Osteoblast (primary cell): ENCODE results near the gene CAMK2B. TPM values are rescaled to one million over a fixed set of nuclear protein-coding genes. Genes with fewer than 3 reads are reported as not detected.
A peak's percentile ranks its signal among the peaks of the same experiment; 100 is the strongest.

Experiments
- DNase-seq: peaks from one replicate; pipeline ENCODE4 v3.0.0; 2011; ENCODE audit warnings: low spot score, mixed read lengths; ENCODE audit not compliant: insufficient read length; ENCODE audit errors: missing footprints
- H2AFZ ChIP-seq: 2 replicates; pipeline ENCODE4 v1.6.0; 2011; ENCODE audit warnings: mild to moderate bottlenecking, low read length
- H3K27ac ChIP-seq: 2 replicates; pipeline ENCODE4 v1.5.1; 2011; ENCODE audit warnings: mild to moderate bottlenecking, low read depth, low read length, moderate library complexity
- H3K27me3 ChIP-seq: 2 replicates; pipeline ENCODE4 v1.6.0; 2012; ENCODE audit warnings: mild to moderate bottlenecking, control low read depth, inconsistent platforms, low read length, moderate library complexity; ENCODE audit not compliant: insufficient read depth
- H3K36me3 ChIP-seq: 2 replicates; pipeline ENCODE4 v1.5.1; 2011; ENCODE audit warnings: mild to moderate bottlenecking, low read length, control low read depth, moderate library complexity; ENCODE audit not compliant: insufficient read depth
- H3K4me1 ChIP-seq: 2 replicates; pipeline ENCODE4 v1.5.1; 2011; ENCODE audit warnings: mild to moderate bottlenecking, low read length, control low read depth, moderate library complexity; ENCODE audit not compliant: insufficient read depth
- H3K4me2 ChIP-seq: 2 replicates; pipeline ENCODE4 v1.6.0; 2011; ENCODE audit warnings: mild to moderate bottlenecking, low read length; ENCODE audit not compliant: insufficient read depth
- H3K4me3 ChIP-seq: fragments of 200-600 bp; sonication (generic); 3 replicates; pipeline ENCODE4 v1.5.1; 2012; ENCODE audit warnings: mild to moderate bottlenecking, low read length, inconsistent platforms; ENCODE audit not compliant: insufficient read depth
- H3K79me2 ChIP-seq: 2 replicates; pipeline ENCODE4 v1.6.0; 2012; ENCODE audit warnings: mild to moderate bottlenecking, low read length, control low read depth, inconsistent platforms; ENCODE audit not compliant: insufficient read depth
- H3K9me3 ChIP-seq: 2 replicates; pipeline ENCODE4 v1.5.1; 2011; ENCODE audit warnings: low read depth, low read length, control low read depth
- H4K20me1 ChIP-seq: 2 replicates; pipeline ENCODE4 v1.6.0; 2012; ENCODE audit warnings: mild to moderate bottlenecking, low read length, control low read depth; ENCODE audit not compliant: insufficient read depth
- CTCF ChIP-seq: IDR thresholded peaks from 2 replicates; pipeline ENCODE4 v1.5.1; 2011; ENCODE audit warnings: mild to moderate bottlenecking, low read depth, low read length, moderate library complexity; ENCODE audit errors: extremely low read depth
- total RNA-seq: library from RNA; depleted of rRNA; stranded (reverse); fragments of >200 nt; gene quantifications from 2 replicates; pipeline ENCODE4 v1.2.3, GENCODE V29; 2012

Gene CAMK2B
- not detected in 2 replicates for total RNA-seq

GRCh38 chr7:44325201-44325671 lies at the start of gene CAMK2B:
CAMK2B (minus strand) TSS chr7:44325594; CDS start chr7:44325421, 173 bp downstream.
- Histone ChIP-seq H3K4me2 (no peak within 1 kb of the TSS), H3K36me3 (no peaks in the 10 kb centered on the region), H3K4me3 (no peak within 1 kb of the TSS), H3K27me3 (peaks cover 35% of the 10 kb centered on the region), H3K9me3 (no peaks in the 10 kb centered on the region), H3K27ac (no peak within 1 kb of the TSS), H4K20me1 (no peaks in the 10 kb centered on the region), H3K79me2 (no peaks in the 10 kb centered on the region), H3K4me1 (no peaks in the 10 kb centered on the region), H2AFZ (no peak within 1 kb of the TSS)
- TF ChIP-seq CTCF: no peak
- DNase-seq: peak; percentile 78

- no peak for DNase-seq
- no peak for TF ChIP-seq CTCF
- Histone ChIP-seq H3K9me3 (no peaks in the 10 kb centered on the region), H3K79me2 (no peaks in the 10 kb centered on the region), H3K4me3 (no peak overlapping the region), H3K4me1 (peaks cover 24% of the 10 kb centered on the region), H3K27ac (no peak overlapping the region), H3K36me3 (no peaks in the 10 kb centered on the region), H3K4me2 (no peak overlapping the region), H2AFZ (no peak overlapping the region), H4K20me1 (no peaks in the 10 kb centered on the region), H3K27me3 (no peaks in the 10 kb centered on the region)
These were observed 48.8 kb upstream of the CAMK2B start for GRCh38 chr7:44374007-44374763.

GRCh38 chr7:44373418-44373740 lies 48.0 kb upstream of the CAMK2B start:
- no peaks in the 10 kb centered on the region for H4K20me1 ChIP-seq
- no peak overlapping the region for H3K27ac ChIP-seq
- no peaks in the 10 kb centered on the region for H3K27me3 ChIP-seq
- H3K4me2 ChIP-seq: no peak overlapping the region
- no peak overlapping the region for H2AFZ ChIP-seq
- no peaks in the 10 kb centered on the region for H3K9me3 ChIP-seq
- H3K79me2 ChIP-seq: no peaks in the 10 kb centered on the region
- TF ChIP-seq CTCF: no peak
- H3K4me1 ChIP-seq: peaks cover 20% of the 10 kb centered on the region
- H3K4me3 ChIP-seq: no peak overlapping the region
- no peaks in the 10 kb centered on the region for H3K36me3 ChIP-seq
- no peak for DNase-seq

- no peaks in the 10 kb centered on the region for H3K27me3 ChIP-seq
- TF ChIP-seq CTCF: no peak
- H3K4me1 ChIP-seq: peaks cover 16% of the 10 kb centered on the region
- no peaks in the 10 kb centered on the region for H4K20me1 ChIP-seq
- H3K36me3 ChIP-seq: no peaks in the 10 kb centered on the region
- H3K4me3 ChIP-seq: no peak overlapping the region
- no peak overlapping the region for H2AFZ ChIP-seq
- peak overlapping the region; percentile 20 for H3K4me2 ChIP-seq
- H3K27ac ChIP-seq: no peak overlapping the region
- no peak for DNase-seq
- no peaks in the 10 kb centered on the region for H3K79me2 ChIP-seq
- no peaks in the 10 kb centered on the region for H3K9me3 ChIP-seq
These were observed 47.4 kb upstream of the CAMK2B start for GRCh38 chr7:44372560-44373417.
